Peyer's patch (tissue), 4 donors: ENCODE measurements around the gene VRK2. TPM values are rescaled to one million over a fixed set of nuclear protein-coding genes. Genes with fewer than 3 reads are reported as not detected.

ENCODE experiments used
- DNase-seq, 3 donors: peaks; one replicate each; pipeline ENCODE4 v3.0.0-alpha.2; 2017 to 2019
- H3K27ac ChIP-seq, 4 donors: fragments of 200-600 bp; sonication (generic); one replicate each; pipeline ENCODE4 v1.5.1; 2016 to 2019
- H3K27me3 ChIP-seq, 2 donors: fragments of 200-600 bp; sonication (generic); one replicate each; pipeline ENCODE4 v1.5.1; 2019
- H3K36me3 ChIP-seq, 3 donors: fragments of 200-600 bp; sonication (generic); one replicate each; pipeline ENCODE4 v1.5.1; 2016 to 2019
- H3K4me1 ChIP-seq, 4 donors: fragments of 200-600 bp; sonication (generic); one replicate each; pipeline ENCODE4 v1.5.1; 2016 to 2019
- H3K4me3 ChIP-seq, 4 donors: fragments of 200-600 bp; sonication (generic); 1 replicate in 3 of 4; 2 replicates in 1 of 4; pipeline ENCODE4 v1.5.1; 2016 to 2019; ENCODE audit warnings: mild to moderate bottlenecking in 1 of 4
- H3K9me3 ChIP-seq, 4 donors: fragments of 200-600 bp; sonication (generic); one replicate each; pipeline ENCODE4 v1.5.1; 2016 to 2019; ENCODE audit warnings: mild to moderate bottlenecking in 1 of 4
- CTCF ChIP-seq, 6 experiments: fragments of 450-650 bp in 4 of 6; fragments of 200-600 bp in 2 of 6; sonication (generic) in 1 of 6; IDR thresholded peaks; one replicate each; pipeline ENCODE4 v1.5.1; 2017 to 2019; ENCODE audit warnings: antibody characterized with exemption in 6 of 6, mild to moderate bottlenecking in 3 of 6, moderate library complexity in 1 of 6
- POLR2A ChIP-seq, 2 donors: fragments of 450-650 bp; IDR thresholded peaks; one replicate each; pipeline ENCODE4 v1.5.1; 2017; ENCODE audit warnings: antibody characterized with exemption in 2 of 2, mild to moderate bottlenecking in 2 of 2, moderate library complexity in 2 of 2
- total RNA-seq, 4 donors: library from RNA; depleted of rRNA; stranded (reverse); fragments of >200 nt; gene quantifications; one replicate each; pipeline ENCODE4 v1.1.0, GENCODE V29; 2016

VRK2 gene
- total RNA-seq, 4 donors from 2014 or later: 5.7 to 17.3 (median 10.6) TPM

DNA sequence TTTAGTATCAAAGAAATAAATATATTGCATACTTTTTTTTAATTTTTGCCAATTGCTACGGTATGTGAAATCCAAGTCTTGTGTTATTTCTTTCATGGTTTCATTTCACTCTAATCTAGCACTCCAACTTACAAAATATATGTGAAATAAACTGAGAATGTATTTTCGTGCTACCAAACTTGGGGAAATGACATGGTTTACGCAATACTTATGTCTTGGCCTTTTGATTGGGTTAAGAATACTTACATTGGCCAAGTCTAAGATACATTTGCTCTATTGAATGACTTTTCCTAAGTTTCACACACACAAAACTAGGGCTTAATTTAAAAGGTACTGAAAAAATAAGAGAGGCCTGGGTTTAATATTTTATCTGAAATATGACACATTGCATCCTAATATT lies 80.5 kb downstream of the VRK2 start:
- Histone ChIP-seq H3K4me1 (no peaks in the 10 kb centered on the region), H3K36me3 (no peaks in the 10 kb centered on the region), H3K27me3 (no peaks in the 10 kb centered on the region), H3K4me3 (no peak overlapping the region), H3K9me3 (no peaks in the 10 kb centered on the region), H3K27ac (no peak overlapping the region)
- no peak for DNase-seq
- no peak for TF ChIP-seq CTCF (IDR thresholded peaks at IDR 0.05)
- no peak for TF ChIP-seq POLR2A (IDR thresholded peaks at IDR 0.05)

GRCh38 chr2:58130238-58130637 lies 83.6 kb downstream of the VRK2 start:
- Histone ChIP-seq H3K4me1 (no peaks in the 10 kb centered on the region), H3K36me3 (no peaks in the 10 kb centered on the region), H3K4me3 (no peak overlapping the region), H3K27ac (no peak overlapping the region), H3K27me3 (no peaks in the 10 kb centered on the region), H3K9me3 (no peaks in the 10 kb centered on the region)
- no peak for TF ChIP-seq POLR2A (IDR thresholded peaks at IDR 0.05)
- TF ChIP-seq CTCF (IDR thresholded peaks at IDR 0.05): no peak
- DNase-seq: no peak

DNA sequence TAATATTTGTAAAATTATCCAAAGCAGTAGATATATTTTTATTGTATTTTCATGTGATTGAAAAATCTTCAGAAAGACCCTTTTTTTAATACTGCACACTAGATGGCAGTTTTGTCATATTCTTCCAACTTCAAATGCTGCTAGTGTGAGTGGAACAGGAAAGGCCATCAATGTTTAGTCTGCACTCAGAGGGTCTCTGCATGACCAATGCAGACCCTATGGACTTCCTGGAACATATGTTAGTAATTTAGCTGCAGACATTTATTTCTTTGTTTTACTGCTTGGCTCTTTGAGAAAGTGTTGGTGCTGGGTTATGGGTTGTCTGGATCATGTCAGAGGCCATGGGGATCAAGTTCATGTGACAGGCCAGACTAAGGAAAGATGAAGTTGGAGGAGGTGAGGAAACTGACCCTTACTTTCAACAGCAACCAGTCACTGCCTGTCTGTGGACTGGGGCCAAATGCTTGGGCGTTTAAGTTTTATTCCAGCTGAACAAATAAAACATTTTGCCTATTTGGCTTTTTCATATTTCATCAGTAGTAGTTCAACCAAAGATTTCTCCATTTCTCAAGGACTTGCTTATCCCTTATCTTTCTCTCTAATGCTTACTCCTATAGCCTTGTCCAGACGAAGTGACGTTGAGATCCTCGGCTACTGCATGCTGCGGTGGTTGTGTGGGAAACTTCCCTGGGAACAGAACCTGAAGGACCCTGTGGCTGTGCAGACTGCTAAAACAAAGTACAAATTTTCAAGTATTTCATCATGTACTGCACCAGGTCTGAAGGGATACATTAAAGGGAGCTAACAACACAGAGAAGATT lies 84.8 kb downstream of the VRK2 start:
- Histone ChIP-seq H3K4me3 (no peak overlapping the region), H3K4me1 (no peaks in the 10 kb centered on the region), H3K9me3 (no peaks in the 10 kb centered on the region), H3K36me3 (no peaks in the 10 kb centered on the region), H3K27me3 (no peaks in the 10 kb centered on the region), H3K27ac (no peak overlapping the region)
- TF ChIP-seq POLR2A (IDR thresholded peaks at IDR 0.05) (no peak), CTCF (IDR thresholded peaks at IDR 0.05) (no peak)
- DNase-seq: no peak

- Histone ChIP-seq H3K4me1 (no peaks in the 10 kb centered on the region), H3K27ac (no peak overlapping the region), H3K27me3 (no peaks in the 10 kb centered on the region), H3K4me3 (no peak overlapping the region), H3K9me3 (no peaks in the 10 kb centered on the region), H3K36me3 (no peaks in the 10 kb centered on the region)
- no peak for TF ChIP-seq POLR2A (IDR thresholded peaks at IDR 0.05)
- no peak for TF ChIP-seq CTCF (IDR thresholded peaks at IDR 0.05)
- no peak for DNase-seq
Observed at GRCh38 chr2:58133395-58133794, 86.8 kb downstream of the VRK2 start.

- H3K27ac ChIP-seq: no peak overlapping the region
- no peaks in the 10 kb centered on the region for H3K36me3 ChIP-seq
- no peaks in the 10 kb centered on the region for H3K27me3 ChIP-seq
- no peak overlapping the region for H3K4me3 ChIP-seq
- H3K4me1 ChIP-seq: no peaks in the 10 kb centered on the region
- DNase-seq: no peak
- H3K9me3 ChIP-seq: no peaks in the 10 kb centered on the region
- no peak for TF ChIP-seq POLR2A (IDR thresholded peaks at IDR 0.05)
Observed at GRCh38 chr2:58135861-58136260, 89.3 kb downstream of the VRK2 start.

DNA sequence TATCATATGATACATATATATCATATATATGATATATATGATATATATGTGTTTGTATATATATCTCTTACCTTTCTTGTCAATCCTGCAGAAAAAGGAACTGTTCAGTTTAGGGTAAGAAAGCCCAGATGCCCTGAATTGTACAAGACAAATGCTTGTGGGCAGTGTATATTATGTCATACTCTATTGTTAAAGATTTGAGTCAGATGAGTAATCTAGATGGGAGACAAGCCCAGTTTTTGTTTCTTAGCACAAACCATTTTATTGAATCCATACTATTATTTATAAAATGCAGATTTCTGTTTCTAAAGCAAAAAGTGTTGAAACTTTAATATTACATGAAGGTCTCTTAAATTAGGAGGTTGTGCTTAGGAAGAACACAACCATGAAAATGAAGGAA lies 90.6 kb downstream of the VRK2 start:
- Histone ChIP-seq H3K27me3 (no peaks in the 10 kb centered on the region), H3K4me3 (no peak overlapping the region), H3K27ac (no peak overlapping the region), H3K36me3 (no peaks in the 10 kb centered on the region), H3K9me3 (no peaks in the 10 kb centered on the region), H3K4me1 (no peaks in the 10 kb centered on the region)
- DNase-seq: no peak
- TF ChIP-seq POLR2A (IDR thresholded peaks at IDR 0.05) (no peak), CTCF (IDR thresholded peaks at IDR 0.05) (no peak)
